ENCODE measurements around the gene MMP7.

DNA sequence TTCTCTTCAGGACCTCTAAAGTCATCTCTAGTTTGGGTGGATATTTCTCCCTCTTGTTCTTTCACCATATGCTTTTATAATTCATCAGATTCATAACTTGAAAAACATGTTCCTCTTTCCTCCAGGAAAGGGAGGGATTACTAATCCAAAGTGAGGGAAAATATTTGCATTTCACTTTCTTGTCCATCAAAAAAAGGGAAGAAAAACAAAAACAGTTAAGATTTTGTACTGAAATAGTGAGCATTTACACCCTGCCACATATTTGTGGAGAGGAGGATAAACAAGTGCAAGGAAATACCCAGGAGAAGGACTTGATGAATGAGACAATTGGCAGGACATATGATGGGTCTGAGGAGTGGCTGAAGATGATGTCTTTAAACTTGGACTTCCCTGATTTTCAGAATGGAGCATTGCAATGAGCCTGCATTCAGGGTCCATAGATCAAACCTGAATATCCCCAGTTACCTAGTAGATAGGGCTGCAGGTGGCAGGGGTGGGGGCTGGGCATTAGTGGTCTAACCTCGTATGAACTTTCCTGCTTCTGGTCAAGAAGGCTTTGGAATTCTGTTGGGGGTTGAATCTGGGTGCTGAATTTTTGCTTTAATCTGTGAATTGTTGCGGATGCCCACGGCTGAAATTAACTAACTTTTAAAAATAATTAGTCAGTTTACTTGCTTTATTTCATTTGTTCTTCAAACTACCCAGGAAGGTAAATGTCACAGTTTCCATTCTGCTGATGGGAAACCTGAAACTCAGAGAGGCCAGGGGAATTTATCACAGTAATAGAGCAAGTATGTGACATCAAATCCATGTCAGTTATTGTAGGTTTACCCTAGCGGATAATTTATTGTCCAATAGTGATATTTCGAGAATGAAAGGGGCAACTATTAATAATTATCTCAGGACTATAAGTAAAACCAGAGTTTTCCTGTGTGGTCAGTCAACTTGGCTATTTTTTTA is 41.1 kb downstream of the MMP7 start:
- TF ChIP-seq, protein P1, sequence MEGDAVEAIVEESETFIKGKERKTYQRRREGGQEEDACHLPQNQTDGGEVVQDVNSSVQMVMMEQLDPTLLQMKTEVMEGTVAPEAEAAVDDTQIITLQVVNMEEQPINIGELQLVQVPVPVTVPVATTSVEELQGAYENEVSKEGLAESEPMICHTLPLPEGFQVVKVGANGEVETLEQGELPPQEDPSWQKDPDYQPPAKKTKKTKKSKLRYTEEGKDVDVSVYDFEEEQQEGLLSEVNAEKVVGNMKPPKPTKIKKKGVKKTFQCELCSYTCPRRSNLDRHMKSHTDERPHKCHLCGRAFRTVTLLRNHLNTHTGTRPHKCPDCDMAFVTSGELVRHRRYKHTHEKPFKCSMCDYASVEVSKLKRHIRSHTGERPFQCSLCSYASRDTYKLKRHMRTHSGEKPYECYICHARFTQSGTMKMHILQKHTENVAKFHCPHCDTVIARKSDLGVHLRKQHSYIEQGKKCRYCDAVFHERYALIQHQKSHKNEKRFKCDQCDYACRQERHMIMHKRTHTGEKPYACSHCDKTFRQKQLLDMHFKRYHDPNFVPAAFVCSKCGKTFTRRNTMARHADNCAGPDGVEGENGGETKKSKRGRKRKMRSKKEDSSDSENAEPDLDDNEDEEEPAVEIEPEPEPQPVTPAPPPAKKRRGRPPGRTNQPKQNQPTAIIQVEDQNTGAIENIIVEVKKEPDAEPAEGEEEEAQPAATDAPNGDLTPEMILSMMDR (IDR thresholded peaks at IDR 0.05), result no peak
- TF ChIP-seq POLR2AphosphoS5 (IDR thresholded peaks at IDR 0.05), result no peak
